CD4-positive, alpha-beta T cell (primary cell): ENCODE data around the gene TRMT5. TPM values are rescaled to one million over a fixed set of nuclear protein-coding genes. Genes with fewer than 3 reads are reported as not detected.

ENCODE experiments used
- ATAC-seq: fragments of 200-7000 bp; cut with Tn5 transposase; one replicate; pipeline ENCODE4 v1.10.0; 2022; ENCODE audit warnings: mild to moderate bottlenecking; ENCODE audit not compliant: poor library complexity
- CTCF ChIA-PET: fragments of 350-600 bp; sonication (Branson Sonifier 250); formaldehyde crosslinking; loops from one replicate; lab custom pipeline; 2021; ENCODE audit warnings: antibody characterized with exemption, inconsistent platforms; lab: Charles Lee
- POLR2A ChIA-PET: fragments of 350-600 bp; sonication (Branson Sonifier 250); formaldehyde crosslinking; loops from one replicate; lab custom pipeline; 2021; ENCODE audit warnings: antibody characterized with exemption, inconsistent platforms; lab: Charles Lee
- DNase-seq, 14 experiments: peaks; one replicate each; pipeline ENCODE4 v3.0.0-alpha.2; 2013 to 2020; ENCODE audit warnings: mixed read lengths in 2 of 14
- H3K27ac ChIP-seq, 2 donors: one replicate each; pipeline versions ENCODE4 v1.5.1 to v1.7.0; 2013; ENCODE audit warnings: low read length in 2 of 2, low read depth in 1 of 2, mild to moderate bottlenecking in 1 of 2
- H3K27me3 ChIP-seq, 2 experiments: 1 replicate in 1 of 2; 2 replicates in 1 of 2; pipeline versions ENCODE4 v1.6.1 to v1.7.0; 2013; ENCODE audit warnings: low read length in 2 of 2, control low read depth in 1 of 2, mild to moderate bottlenecking in 1 of 2, moderate library complexity in 1 of 2; ENCODE audit not compliant: insufficient read depth in 2 of 2, control insufficient read depth in 1 of 2
- H3K36me3 ChIP-seq: one replicate; pipeline ENCODE4 v1.6.1; 2013; ENCODE audit warnings: low read length, control low read depth; ENCODE audit not compliant: insufficient read depth
- H3K4me1 ChIP-seq: one replicate; pipeline ENCODE4 v1.6.1; 2013; ENCODE audit warnings: low read length, control low read depth; ENCODE audit not compliant: insufficient read depth
- H3K4me3 ChIP-seq: one replicate; pipeline ENCODE4 v1.5.1; 2013; ENCODE audit warnings: mild to moderate bottlenecking, low read length, moderate library complexity
- H3K9me3 ChIP-seq, 2 experiments: 1 replicate in 1 of 2; 2 replicates in 1 of 2; pipeline versions ENCODE4 v1.6.1 to v1.7.0; 2013; ENCODE audit warnings: low read length in 2 of 2, mild to moderate bottlenecking in 2 of 2, control low read depth in 1 of 2, moderate library complexity in 1 of 2; ENCODE audit not compliant: control insufficient read depth in 1 of 2, insufficient read depth in 1 of 2
- H3K27ac Mint-ChIP-seq: one replicate; pipeline ENCODE4 v1.8.0; 2020; ENCODE audit warnings: mixed read lengths
- H3K27me3 Mint-ChIP-seq: one replicate; pipeline ENCODE4 v1.8.0; 2021; ENCODE audit warnings: mixed read lengths
- H3K36me3 Mint-ChIP-seq: one replicate; pipeline ENCODE4 v1.8.0; 2021; ENCODE audit warnings: low read depth, mixed read lengths
- H3K4me1 Mint-ChIP-seq: one replicate; pipeline ENCODE4 v1.8.0; 2021; ENCODE audit warnings: low read depth, mixed read lengths
- H3K4me3 Mint-ChIP-seq: one replicate; pipeline ENCODE4 v1.8.0; 2020; ENCODE audit warnings: mild to moderate bottlenecking, mixed read lengths
- H3K9me3 Mint-ChIP-seq: one replicate; pipeline ENCODE4 v1.8.0; 2020; ENCODE audit warnings: mixed read lengths
- CTCF ChIP-seq: fragments of 200-600 bp; IDR thresholded peaks from one replicate; pipeline ENCODE4 v1.8.0; 2022; ENCODE audit warnings: antibody characterized with exemption, mild to moderate bottlenecking
- intact Hi-C, 2 experiments: fragments of 100-400 bp; cut with DNase I in 1 of 2; cut with micrococcal nuclease in 1 of 2; formaldehyde crosslinking; loops; one replicate each; pipeline versions ENCODE4 v1.15.1 to v1.9.0; 2023 to 2025; cut with DNase I, micrococcal nuclease
- total RNA-seq, 174 experiments: library from RNA in 2 of 174; stranded (reverse) in 2 of 174; gene quantifications; one replicate each; pipeline ENCODE4 v1.2.3 and lab custom pipeline; 2021 to 2026

TRMT5 gene
- total RNA-seq, 2 experiments from 2014 or later, result 3.6 to 3.8 TPM

GRCh38 chr14:60951776-60952435 lies 29.0 kb downstream of the TRMT5 start:
- ATAC-seq (no peak), DNase-seq (no peak)
- no peaks in the 10 kb centered on the region for H3K4me1 ChIP-seq
- intact Hi-C loops, result no loop called here
- CTCF ChIA-PET, result no interaction called here
- no peaks in the 10 kb centered on the region for H3K27me3 ChIP-seq
- Mint-ChIP-seq H3K4me3 (no peak overlapping the region), H3K36me3 (peaks cover 24% of the 10 kb centered on the region), H3K27me3 (no peaks in the 10 kb centered on the region), H3K4me1 (no peaks in the 10 kb centered on the region), H3K9me3 (peaks cover 6% of the 10 kb centered on the region), H3K27ac (no peak overlapping the region)
- peaks cover 4 to 18% of the 10 kb centered on the region in 2 experiments for H3K9me3 ChIP-seq
- TF ChIP-seq CTCF, result no peak
- H3K4me3 ChIP-seq, result no peak overlapping the region
- POLR2A ChIA-PET, result no interaction called here
- no peaks in the 10 kb centered on the region for H3K36me3 ChIP-seq
- H3K27ac ChIP-seq, result no peak overlapping the region

GRCh38 chr14:60946773-60947172 lies 34.1 kb downstream of the TRMT5 start:
- no peak overlapping the region for H3K27ac ChIP-seq
- Mint-ChIP-seq H3K4me3 (no peak overlapping the region), H3K9me3 (no peaks in the 10 kb centered on the region), H3K36me3 (peaks cover 23% of the 10 kb centered on the region), H3K27me3 (no peaks in the 10 kb centered on the region), H3K4me1 (no peaks in the 10 kb centered on the region), H3K27ac (no peak overlapping the region)
- no peak for TF ChIP-seq CTCF
- CTCF ChIA-PET, result no interaction called here
- H3K4me1 ChIP-seq, result no peaks in the 10 kb centered on the region
- H3K4me3 ChIP-seq, result no peak overlapping the region
- H3K36me3 ChIP-seq, result no peaks in the 10 kb centered on the region
- ATAC-seq, result no peak
- DNase-seq, result no peak
- intact Hi-C loops, result no loop called here
- H3K27me3 ChIP-seq, result no peaks in the 10 kb centered on the region
- POLR2A ChIA-PET, result no interaction called here
- no peaks in the 10 kb centered on the region for H3K9me3 ChIP-seq

- H3K36me3 Mint-ChIP-seq, result peaks cover 23% of the 10 kb centered on the region
- CTCF ChIA-PET, result no interaction called here
- intact Hi-C loops, result no loop called here
- no peak overlapping the region for H3K4me3 ChIP-seq
- no peaks in the 10 kb centered on the region for H3K9me3 Mint-ChIP-seq
- no peak for TF ChIP-seq CTCF
- H3K27me3 Mint-ChIP-seq, result no peaks in the 10 kb centered on the region
- DNase-seq (no peak), ATAC-seq (no peak)
- H3K27me3 ChIP-seq, result no peaks in the 10 kb centered on the region
- no peak overlapping the region for H3K27ac ChIP-seq
- POLR2A ChIA-PET, result no interaction called here
- no peaks in the 10 kb centered on the region for H3K36me3 ChIP-seq
- no peak overlapping the region for H3K27ac Mint-ChIP-seq
- H3K4me3 Mint-ChIP-seq, result no peak overlapping the region
- H3K4me1 Mint-ChIP-seq, result no peaks in the 10 kb centered on the region
- H3K9me3 ChIP-seq, result no peaks in the 10 kb centered on the region
- H3K4me1 ChIP-seq, result no peaks in the 10 kb centered on the region
Observed at GRCh38 chr14:60945984-60946383, 34.9 kb downstream of the TRMT5 start.
